WTC11 (cell line): ENCODE measurements around the gene DNPH1. TPM values are rescaled to one million over a fixed set of nuclear protein-coding genes. Genes with fewer than 3 reads are reported as not detected.
A peak's percentile ranks its signal among the peaks of the same experiment; 100 is the strongest.

Experiments used
- ATAC-seq: fragments of 200-7000 bp; cut with Tn5 transposase; 2 replicates; pipeline ENCODE4 v1.10.0; 2021; ENCODE audit warnings: mild to moderate bottlenecking, moderate library complexity
- CTCF ChIA-PET: fragments of 300-600 bp; sonication (Branson Sonifier 250); formaldehyde crosslinking; loops from one replicate; lab custom pipeline; 2021; ENCODE audit warnings: antibody characterized with exemption; lab: Charles Lee
- POLR2A ChIA-PET: fragments of 350-600 bp; sonication (Branson Sonifier 250); formaldehyde crosslinking; loops from one replicate; lab custom pipeline; 2021; ENCODE audit warnings: antibody characterized with exemption; lab: Charles Lee
- DNase-seq: peaks from one replicate; pipeline ENCODE4 v3.0.0; 2021; ENCODE audit warnings: low spot score
- H3K27ac Mint-ChIP-seq: 2 replicates; pipeline ENCODE4 v1.8.0; 2021; ENCODE audit warnings: mixed read lengths
- H3K27me3 Mint-ChIP-seq: 2 replicates; pipeline ENCODE4 v1.8.0; 2021; ENCODE audit warnings: low read depth, mild to moderate bottlenecking, moderate library complexity, mixed read lengths
- H3K36me3 Mint-ChIP-seq: 2 replicates; pipeline ENCODE4 v1.8.0; 2021; ENCODE audit warnings: mixed read lengths
- H3K4me1 Mint-ChIP-seq: 2 replicates; pipeline ENCODE4 v1.8.0; 2022; ENCODE audit warnings: mixed read lengths
- H3K4me3 Mint-ChIP-seq: 2 replicates; pipeline ENCODE4 v1.8.0; 2021; ENCODE audit warnings: mild to moderate bottlenecking, moderate library complexity, mixed read lengths
- H3K9me3 Mint-ChIP-seq: 2 replicates; pipeline ENCODE4 v1.8.0; 2021; ENCODE audit warnings: mixed read lengths
- FOXP1 ChIP-seq: sonication (generic); formaldehyde crosslinking; IDR thresholded peaks from 2 replicates; pipeline ENCODE4 v1.8.0; 2022; ENCODE audit warnings: missing genetic modification reagents, mild to moderate bottlenecking, moderate library complexity, borderline replicate concordance
- NFATC4 ChIP-seq: fragments of 250-450 bp; sonication (Bioruptor Pico); IDR thresholded peaks from 2 replicates; pipeline ENCODE4 v1.9.0; 2021; ENCODE audit warnings: mild to moderate bottlenecking
- NFE2L1 ChIP-seq: sonication (generic); formaldehyde crosslinking; IDR thresholded peaks from 2 replicates; pipeline ENCODE4 v1.8.1; 2023; ENCODE audit warnings: missing genetic modification reagents
- NR1H2 ChIP-seq: sonication (generic); formaldehyde crosslinking; IDR thresholded peaks from 2 replicates; pipeline ENCODE4 v1.9.0; 2021; ENCODE audit warnings: mild to moderate bottlenecking, moderate library complexity, missing genetic modification reagents
- NR2C2 ChIP-seq: sonication (generic); formaldehyde crosslinking; IDR thresholded peaks from 2 replicates; pipeline ENCODE4 v1.8.0; 2022; ENCODE audit warnings: mild to moderate bottlenecking, missing genetic modification reagents
- OVOL2 ChIP-seq: fragments of 250-450 bp; sonication (Bioruptor Pico); IDR thresholded peaks from 2 replicates; pipeline ENCODE4 v1.9.0; 2021; ENCODE audit warnings: mild to moderate bottlenecking, borderline replicate concordance
- TEAD4 ChIP-seq: sonication (generic); formaldehyde crosslinking; IDR thresholded peaks from 2 replicates; pipeline ENCODE4 v1.8.0; 2022; ENCODE audit warnings: mild to moderate bottlenecking, missing genetic modification reagents
- ZBTB21 ChIP-seq: sonication (generic); formaldehyde crosslinking; IDR thresholded peaks from 2 replicates; pipeline ENCODE4 v1.8.1; 2023; ENCODE audit warnings: mild to moderate bottlenecking, missing genetic modification reagents, borderline replicate concordance
- ZNF219 ChIP-seq: sonication (generic); formaldehyde crosslinking; IDR thresholded peaks from 2 replicates; pipeline ENCODE4 v1.8.0; 2023; ENCODE audit warnings: missing genetic modification reagents, mild to moderate bottlenecking, borderline replicate concordance
- ZNF317 ChIP-seq: sonication (generic); formaldehyde crosslinking; IDR thresholded peaks from 2 replicates; pipeline ENCODE4 v1.8.1; 2023; ENCODE audit warnings: low read depth, mild to moderate bottlenecking, moderate library complexity, missing genetic modification reagents, borderline replicate concordance
- ZNF671 ChIP-seq: fragments of 250-450 bp; sonication (Bioruptor Pico); IDR thresholded peaks from 2 replicates; pipeline ENCODE4 v1.8.0; 2021; ENCODE audit warnings: mild to moderate bottlenecking
- total RNA-seq: library from RNA; stranded (reverse); gene quantifications from 3 replicates; pipeline ENCODE4 v1.2.3, GENCODE V29; 2021
- TF ChIP-seq, protein P1 (sequence below): sonication (generic); formaldehyde crosslinking; IDR thresholded peaks from 2 replicates; pipeline ENCODE4 v1.8.1; 2023; ENCODE audit warnings: mild to moderate bottlenecking, moderate library complexity, missing genetic modification reagents
- TF ChIP-seq, protein P2 (sequence below): sonication (generic); formaldehyde crosslinking; IDR thresholded peaks from 2 replicates; pipeline ENCODE4 v1.8.0; 2022; ENCODE audit warnings: missing genetic modification reagents
- TF ChIP-seq, protein P3 (sequence below): fragments of 250-450 bp; sonication (Bioruptor Pico); IDR thresholded peaks from 2 replicates; pipeline ENCODE4 v2.1.2; 2022; ENCODE audit warnings: mild to moderate bottlenecking, moderate library complexity
- TF ChIP-seq, protein P4 (sequence below): fragments of 250-450 bp; sonication (Bioruptor Pico); IDR thresholded peaks from 2 replicates; pipeline ENCODE4 v1.9.0; 2021; ENCODE audit warnings: mild to moderate bottlenecking
- TF ChIP-seq, protein P5 (sequence below): sonication (generic); formaldehyde crosslinking; IDR thresholded peaks from 2 replicates; pipeline ENCODE4 v1.8.0; 2022; ENCODE audit warnings: mild to moderate bottlenecking, missing genetic modification reagents
- TF ChIP-seq, protein P6 (sequence below): sonication (generic); formaldehyde crosslinking; IDR thresholded peaks from 2 replicates; pipeline ENCODE4 v1.8.1; 2022; ENCODE audit warnings: missing genetic modification reagents, borderline replicate concordance

Gene DNPH1
- total RNA-seq, 1 experiment from 2014 or later = 48.4 TPM

DNA sequence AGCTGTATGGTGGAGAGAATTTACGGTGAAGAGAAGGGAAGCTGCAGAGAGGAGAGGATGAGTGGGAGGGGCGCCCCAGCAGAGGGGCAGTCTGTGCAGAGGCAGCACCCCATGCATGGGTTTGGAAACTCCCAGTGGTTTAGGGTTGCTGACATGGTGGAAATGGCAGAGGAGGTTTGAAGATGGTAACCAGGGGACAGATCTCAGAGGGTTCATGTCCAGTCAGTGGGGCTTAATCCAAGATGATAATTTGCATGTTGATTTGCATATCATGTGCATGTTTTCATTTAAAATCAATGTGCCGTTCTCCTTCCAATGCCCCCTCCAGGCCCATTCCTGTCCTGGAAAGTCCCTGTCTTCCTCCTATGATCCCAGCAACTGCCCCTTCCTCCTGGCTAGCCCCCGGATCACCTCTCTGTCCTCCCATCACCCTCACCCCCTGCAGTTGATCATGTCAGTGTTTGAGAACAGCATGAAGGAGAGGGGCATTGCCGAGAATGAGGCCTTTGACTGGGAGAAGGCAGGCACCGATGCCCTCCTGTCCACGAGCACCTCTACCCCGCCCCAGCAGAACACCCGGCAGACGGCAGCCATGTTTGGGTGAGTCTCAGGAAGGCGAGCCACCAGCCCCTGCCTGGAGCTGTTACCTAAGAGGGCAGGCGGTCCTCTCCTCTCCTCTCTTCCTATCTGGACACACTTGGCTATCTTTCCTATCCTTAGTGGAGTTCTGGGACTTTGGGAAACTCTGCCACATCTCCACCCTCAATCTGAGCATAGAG lies 28.3 kb upstream of the DNPH1 start:
- DNase-seq (no peak), ATAC-seq (peak; percentile 40)
- no peak overlapping the region for H3K4me3 Mint-ChIP-seq
- ChIA-PET CTCF (interaction anchor here (0.6 kb wide), 1 partner anchor 247 kb away, joined by 4 read pairs; no protein-coding TSS in a partner anchor), POLR2A (interaction anchor here (1.1 to 1.6 kb wide), 2 partner anchors 11 to 198 kb away, joined by 3 to 6 read pairs; partner anchors contain the start of genes KLC4 and MRPL2)
- TF ChIP-seq ZBTB21 (CRISPR knock-in tag) = no peak
- TF ChIP-seq FOXP1 (CRISPR knock-in tag) = no peak
- TF ChIP-seq ZNF671 = no peak
- no peak overlapping the region; the same call in 1 of the 2 replicates for H3K27ac Mint-ChIP-seq
- no peaks in the 10 kb centered on the region for H3K9me3 Mint-ChIP-seq
- peaks cover 17% of the 10 kb centered on the region for H3K4me1 Mint-ChIP-seq
- no peaks in the 10 kb centered on the region for H3K36me3 Mint-ChIP-seq
- no peaks in the 10 kb centered on the region for H3K27me3 Mint-ChIP-seq

DNA sequence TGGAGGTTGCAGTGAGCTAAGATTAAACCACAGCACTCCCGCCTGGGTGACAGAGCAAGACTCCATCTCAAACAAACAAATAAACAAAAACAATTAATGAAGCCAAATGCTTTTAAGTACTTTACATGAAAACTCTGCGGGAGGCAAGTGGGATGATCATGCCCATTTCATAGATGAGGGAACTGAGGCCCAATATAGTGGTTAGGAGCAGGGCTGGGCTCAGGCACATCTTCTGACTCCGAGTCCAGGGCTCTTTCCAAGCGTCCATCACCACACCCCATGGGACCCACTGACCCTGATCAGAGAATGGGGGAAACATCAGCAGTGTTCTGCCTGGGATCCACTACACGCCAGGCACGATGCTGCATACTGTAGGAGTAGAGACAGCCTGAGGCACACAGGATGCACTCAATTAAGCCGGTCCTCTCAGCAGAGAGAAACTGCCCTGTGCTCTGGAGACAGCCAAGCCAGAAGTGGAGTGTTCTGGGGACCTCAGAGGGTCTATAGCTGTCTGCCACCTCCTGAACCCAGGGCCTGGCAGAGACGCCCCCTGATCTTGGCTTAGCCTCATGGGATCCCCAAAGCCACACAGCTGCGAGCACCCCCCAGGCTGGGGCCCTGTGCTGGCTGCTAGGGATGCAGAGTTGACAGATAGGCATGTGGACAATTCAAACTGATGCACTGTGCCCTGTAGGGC lies 27.5 kb upstream of the DNPH1 start:
- ChIA-PET CTCF (interaction anchor here (0.6 to 1.8 kb wide), 5 partner anchors 9 to 247 kb away, joined by 3 to 5 read pairs (median 3); partner anchors contain the start of gene CRIP3), POLR2A (interaction anchor here (1.6 kb wide), 1 partner anchor 10 kb away, joined by 6 read pairs; no protein-coding TSS in a partner anchor)
- H3K27ac Mint-ChIP-seq = no peak overlapping the region; the same call in 1 of the 2 replicates
- peaks cover 14% of the 10 kb centered on the region for H3K4me1 Mint-ChIP-seq
- H3K4me3 Mint-ChIP-seq = no peak overlapping the region
- no peaks in the 10 kb centered on the region for H3K9me3 Mint-ChIP-seq
- no peak for DNase-seq
- no peaks in the 10 kb centered on the region for H3K27me3 Mint-ChIP-seq
- no peak for ATAC-seq
- no peaks in the 10 kb centered on the region for H3K36me3 Mint-ChIP-seq
- no peak for TF ChIP-seq NFE2L1 (CRISPR knock-in tag)
- TF ChIP-seq NR2C2 = no peak
- TF ChIP-seq, protein P1, sequence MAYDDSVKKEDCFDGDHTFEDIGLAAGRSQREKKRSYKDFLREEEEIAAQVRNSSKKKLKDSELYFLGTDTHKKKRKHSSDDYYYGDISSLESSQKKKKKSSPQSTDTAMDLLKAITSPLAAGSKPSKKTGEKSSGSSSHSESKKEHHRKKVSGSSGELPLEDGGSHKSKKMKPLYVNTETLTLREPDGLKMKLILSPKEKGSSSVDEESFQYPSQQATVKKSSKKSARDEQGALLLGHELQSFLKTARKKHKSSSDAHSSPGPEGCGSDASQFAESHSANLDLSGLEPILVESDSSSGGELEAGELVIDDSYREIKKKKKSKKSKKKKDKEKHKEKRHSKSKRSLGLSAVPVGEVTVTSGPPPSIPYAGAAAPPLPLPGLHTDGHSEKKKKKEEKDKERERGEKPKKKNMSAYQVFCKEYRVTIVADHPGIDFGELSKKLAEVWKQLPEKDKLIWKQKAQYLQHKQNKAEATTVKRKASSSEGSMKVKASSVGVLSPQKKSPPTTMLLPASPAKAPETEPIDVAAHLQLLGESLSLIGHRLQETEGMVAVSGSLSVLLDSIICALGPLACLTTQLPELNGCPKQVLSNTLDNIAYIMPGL (CRISPR knock-in tag) = no peak
- TF ChIP-seq ZNF671 = no peak
- no peak for TF ChIP-seq ZBTB21 (CRISPR knock-in tag)
- TF ChIP-seq, protein P2, sequence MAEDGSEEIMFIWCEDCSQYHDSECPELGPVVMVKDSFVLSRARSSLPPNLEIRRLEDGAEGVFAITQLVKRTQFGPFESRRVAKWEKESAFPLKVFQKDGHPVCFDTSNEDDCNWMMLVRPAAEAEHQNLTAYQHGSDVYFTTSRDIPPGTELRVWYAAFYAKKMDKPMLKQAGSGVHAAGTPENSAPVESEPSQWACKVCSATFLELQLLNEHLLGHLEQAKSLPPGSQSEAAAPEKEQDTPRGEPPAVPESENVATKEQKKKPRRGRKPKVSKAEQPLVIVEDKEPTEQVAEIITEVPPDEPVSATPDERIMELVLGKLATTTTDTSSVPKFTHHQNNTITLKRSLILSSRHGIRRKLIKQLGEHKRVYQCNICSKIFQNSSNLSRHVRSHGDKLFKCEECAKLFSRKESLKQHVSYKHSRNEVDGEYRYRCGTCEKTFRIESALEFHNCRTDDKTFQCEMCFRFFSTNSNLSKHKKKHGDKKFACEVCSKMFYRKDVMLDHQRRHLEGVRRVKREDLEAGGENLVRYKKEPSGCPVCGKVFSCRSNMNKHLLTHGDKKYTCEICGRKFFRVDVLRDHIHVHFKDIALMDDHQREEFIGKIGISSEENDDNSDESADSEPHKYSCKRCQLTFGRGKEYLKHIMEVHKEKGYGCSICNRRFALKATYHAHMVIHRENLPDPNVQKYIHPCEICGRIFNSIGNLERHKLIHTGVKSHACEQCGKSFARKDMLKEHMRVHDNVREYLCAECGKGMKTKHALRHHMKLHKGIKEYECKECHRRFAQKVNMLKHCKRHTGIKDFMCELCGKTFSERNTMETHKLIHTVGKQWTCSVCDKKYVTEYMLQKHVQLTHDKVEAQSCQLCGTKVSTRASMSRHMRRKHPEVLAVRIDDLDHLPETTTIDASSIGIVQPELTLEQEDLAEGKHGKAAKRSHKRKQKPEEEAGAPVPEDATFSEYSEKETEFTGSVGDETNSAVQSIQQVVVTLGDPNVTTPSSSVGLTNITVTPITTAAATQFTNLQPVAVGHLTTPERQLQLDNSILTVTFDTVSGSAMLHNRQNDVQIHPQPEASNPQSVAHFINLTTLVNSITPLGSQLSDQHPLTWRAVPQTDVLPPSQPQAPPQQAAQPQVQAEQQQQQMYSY (CRISPR knock-in tag) = no peak
- no peak for TF ChIP-seq ZNF317 (CRISPR knock-in tag)
- TF ChIP-seq, protein P3, sequence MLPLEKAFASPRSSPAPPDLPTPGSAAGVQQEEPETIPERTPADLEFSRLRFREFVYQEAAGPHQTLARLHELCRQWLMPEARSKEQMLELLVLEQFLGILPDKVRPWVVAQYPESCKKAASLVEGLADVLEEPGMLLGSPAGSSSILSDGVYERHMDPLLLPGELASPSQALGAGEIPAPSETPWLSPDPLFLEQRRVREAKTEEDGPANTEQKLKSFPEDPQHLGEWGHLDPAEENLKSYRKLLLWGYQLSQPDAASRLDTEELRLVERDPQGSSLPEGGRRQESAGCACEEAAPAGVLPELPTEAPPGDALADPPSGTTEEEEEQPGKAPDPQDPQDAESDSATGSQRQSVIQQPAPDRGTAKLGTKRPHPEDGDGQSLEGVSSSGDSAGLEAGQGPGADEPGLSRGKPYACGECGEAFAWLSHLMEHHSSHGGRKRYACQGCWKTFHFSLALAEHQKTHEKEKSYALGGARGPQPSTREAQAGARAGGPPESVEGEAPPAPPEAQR (CRISPR knock-in tag) = no peak
- TF ChIP-seq, protein P4, sequence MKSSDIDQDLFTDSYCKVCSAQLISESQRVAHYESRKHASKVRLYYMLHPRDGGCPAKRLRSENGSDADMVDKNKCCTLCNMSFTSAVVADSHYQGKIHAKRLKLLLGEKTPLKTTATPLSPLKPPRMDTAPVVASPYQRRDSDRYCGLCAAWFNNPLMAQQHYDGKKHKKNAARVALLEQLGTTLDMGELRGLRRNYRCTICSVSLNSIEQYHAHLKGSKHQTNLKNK (CRISPR knock-in tag) = no peak
- TF ChIP-seq ZNF219 (CRISPR knock-in tag) = no peak
- TF ChIP-seq, protein P5, sequence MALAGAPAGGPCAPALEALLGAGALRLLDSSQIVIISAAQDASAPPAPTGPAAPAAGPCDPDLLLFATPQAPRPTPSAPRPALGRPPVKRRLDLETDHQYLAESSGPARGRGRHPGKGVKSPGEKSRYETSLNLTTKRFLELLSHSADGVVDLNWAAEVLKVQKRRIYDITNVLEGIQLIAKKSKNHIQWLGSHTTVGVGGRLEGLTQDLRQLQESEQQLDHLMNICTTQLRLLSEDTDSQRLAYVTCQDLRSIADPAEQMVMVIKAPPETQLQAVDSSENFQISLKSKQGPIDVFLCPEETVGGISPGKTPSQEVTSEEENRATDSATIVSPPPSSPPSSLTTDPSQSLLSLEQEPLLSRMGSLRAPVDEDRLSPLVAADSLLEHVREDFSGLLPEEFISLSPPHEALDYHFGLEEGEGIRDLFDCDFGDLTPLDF = no peak
- TF ChIP-seq, protein P6, sequence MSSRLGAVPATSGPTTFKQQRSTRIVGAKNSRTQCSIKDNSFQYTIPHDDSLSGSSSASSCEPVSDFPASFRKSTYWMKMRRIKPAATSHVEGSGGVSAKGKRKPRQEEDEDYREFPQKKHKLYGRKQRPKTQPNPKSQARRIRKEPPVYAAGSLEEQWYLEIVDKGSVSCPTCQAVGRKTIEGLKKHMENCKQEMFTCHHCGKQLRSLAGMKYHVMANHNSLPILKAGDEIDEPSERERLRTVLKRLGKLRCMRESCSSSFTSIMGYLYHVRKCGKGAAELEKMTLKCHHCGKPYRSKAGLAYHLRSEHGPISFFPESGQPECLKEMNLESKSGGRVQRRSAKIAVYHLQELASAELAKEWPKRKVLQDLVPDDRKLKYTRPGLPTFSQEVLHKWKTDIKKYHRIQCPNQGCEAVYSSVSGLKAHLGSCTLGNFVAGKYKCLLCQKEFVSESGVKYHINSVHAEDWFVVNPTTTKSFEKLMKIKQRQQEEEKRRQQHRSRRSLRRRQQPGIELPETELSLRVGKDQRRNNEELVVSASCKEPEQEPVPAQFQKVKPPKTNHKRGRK (CRISPR knock-in tag) = no peak
- no peak for TF ChIP-seq TEAD4 (CRISPR knock-in tag)
- TF ChIP-seq NFATC4 (CRISPR knock-in tag) = no peak
- TF ChIP-seq OVOL2 (CRISPR knock-in tag) = no peak
- no peak for TF ChIP-seq NR1H2 (CRISPR knock-in tag)
